ENCODE results near the gene CRYAA.

CRYAA gene

GRCh38 chr21:43201491-43201890 lies 32.7 kb downstream of the CRYAA start:
- in situ Hi-C loops (cut with MboI; ENCODE audit: low sequenced_read_pairs): no loop called here

DNA sequence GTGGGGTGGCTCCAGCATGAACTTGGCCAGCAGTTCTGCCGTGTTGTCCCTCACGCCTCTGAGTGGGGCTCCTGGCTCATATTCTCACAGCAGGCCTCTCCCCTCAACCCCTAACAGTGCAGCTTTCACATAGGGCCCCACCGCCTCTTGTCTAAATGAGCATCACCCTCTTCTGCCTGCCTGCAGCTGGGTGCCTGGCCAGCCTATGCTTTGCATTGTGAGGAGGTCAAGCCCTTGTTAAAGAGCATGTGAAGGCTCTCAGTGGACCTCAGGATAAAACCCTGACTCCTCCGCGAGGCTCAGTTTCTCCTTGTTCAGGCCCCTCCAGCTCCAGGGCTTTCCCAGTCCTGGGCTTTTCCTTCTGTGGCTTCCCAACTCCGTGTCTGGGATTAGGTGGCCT lies 34.8 kb downstream of the CRYAA start:
- in situ Hi-C loops (cut with MboI; ENCODE audit: low sequenced_read_pairs): no loop called here

GRCh38 chr21:43204638-43205037 lies 35.8 kb downstream of the CRYAA start:
- in situ Hi-C loops (cut with MboI; ENCODE audit: low sequenced_read_pairs): no loop called here

GRCh38 chr21:43206231-43207042 lies 37.6 kb downstream of the CRYAA start:
- in situ Hi-C loops (cut with MboI; ENCODE audit: low sequenced_read_pairs): no loop called here

GRCh38 chr21:43207043-43207315 lies 38.2 kb downstream of the CRYAA start:
- in situ Hi-C loops (cut with MboI; ENCODE audit: low sequenced_read_pairs): no loop called here

GRCh38 chr21:43207868-43208267 lies 39.1 kb downstream of the CRYAA start:
- in situ Hi-C loops (cut with MboI; ENCODE audit: low sequenced_read_pairs): no loop called here

DNA sequence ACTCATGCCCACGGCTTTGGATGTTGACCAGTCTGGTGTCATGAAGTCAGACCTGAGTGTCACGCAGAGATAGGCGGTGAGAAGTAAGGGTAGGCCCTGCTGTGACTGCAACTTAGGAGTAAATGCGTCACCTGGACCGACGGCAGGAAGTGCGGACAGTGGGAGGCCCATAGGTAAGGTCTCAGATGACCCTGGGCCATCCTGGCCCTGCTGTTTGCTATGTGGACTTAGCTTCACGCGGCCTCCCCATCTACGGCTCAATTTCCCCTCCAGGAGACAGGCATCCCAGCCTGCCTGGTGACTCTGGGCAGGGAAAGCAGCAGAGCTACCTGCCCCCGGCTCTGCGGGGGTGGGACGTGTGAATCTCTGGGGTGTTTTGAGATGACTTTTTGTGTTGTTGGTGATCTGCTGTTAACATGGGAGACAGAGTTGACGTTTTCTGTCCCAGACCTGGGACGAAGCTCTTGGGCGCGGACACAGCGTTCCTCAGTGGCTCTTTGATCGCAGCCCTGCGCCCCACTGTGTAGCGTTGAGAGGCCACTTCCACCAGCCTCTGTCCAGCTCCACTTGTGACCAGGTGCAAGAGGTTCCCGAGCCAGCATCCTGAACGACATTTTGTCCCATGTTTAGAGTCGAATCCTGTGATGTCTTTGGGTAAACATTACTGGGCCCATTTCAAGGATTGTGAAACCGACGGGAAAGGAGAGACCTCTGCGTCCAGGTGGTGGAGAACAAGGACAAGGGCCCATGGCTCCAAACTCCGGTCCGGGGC lies 39.9 kb downstream of the CRYAA start:
- in situ Hi-C loops (cut with MboI; ENCODE audit: low sequenced_read_pairs): no loop called here

- in situ Hi-C loops (cut with MboI; ENCODE audit: low sequenced_read_pairs): no loop called here
Observed at GRCh38 chr21:43209575-43210453, 41.0 kb downstream of the CRYAA start.

DNA sequence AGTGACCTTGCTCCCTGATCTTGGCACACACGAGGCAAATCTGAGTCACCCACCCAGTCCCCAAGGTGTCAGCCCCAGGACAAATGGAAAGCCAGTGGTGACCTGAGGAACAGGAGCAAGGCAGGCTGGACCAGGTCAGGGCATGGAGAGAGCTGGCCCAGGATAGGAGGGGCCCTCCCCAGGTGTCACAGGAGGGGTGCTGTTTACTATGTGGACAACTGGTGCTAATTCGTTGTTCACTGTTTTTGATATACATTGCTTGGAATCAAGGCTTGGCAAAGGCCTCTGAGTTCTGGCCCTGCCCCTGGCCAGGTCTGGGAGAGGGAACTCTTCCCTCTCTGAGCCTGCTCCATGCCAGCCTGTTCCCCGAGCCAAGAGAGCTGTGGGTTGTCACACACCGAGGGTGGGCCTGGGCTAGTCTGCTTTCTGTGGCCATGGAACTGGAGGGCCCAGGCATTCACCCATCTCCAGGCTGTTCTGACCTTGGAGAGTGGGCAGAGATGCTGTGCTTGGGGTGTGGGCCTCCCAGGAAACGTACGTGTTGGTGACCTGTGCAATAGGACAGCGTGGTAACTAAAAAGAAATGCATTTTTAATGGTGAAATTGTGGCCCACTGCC lies 41.8 kb downstream of the CRYAA start:
- in situ Hi-C loops (cut with MboI; ENCODE audit: low sequenced_read_pairs): no loop called here

DNA sequence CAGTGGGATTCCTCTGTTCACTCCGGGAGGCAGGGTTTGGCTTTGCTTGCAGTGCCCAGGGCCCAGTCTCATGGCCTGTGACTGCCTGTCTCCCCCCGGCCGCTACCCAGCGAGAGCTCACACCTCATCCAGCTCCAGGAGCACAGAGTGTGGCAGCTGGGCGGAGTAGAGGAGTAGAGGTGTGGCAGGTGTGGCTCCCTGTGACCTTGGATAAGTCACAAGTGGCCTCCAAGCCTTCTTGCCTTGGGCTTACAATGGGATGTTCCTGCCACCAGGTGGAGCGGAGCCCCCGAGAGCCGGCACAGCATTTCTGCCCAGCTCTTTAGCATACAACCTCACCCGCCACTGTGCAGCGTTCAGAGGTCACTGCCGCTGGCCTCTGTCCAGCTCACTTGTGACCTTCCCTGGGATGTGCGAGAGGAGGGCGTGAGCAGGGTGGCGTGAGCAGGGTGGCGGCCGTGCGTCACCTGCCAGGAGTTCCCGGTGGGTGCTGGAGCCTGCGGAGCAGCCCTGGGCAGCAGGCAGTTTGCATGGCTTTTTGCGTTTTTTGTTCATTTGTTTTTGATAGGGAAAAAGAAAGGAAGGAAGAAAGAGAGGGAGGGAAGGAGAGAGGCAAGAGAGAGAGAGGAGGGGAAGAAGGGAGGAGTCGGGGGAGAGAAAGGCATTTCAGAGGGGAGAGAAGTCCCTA lies 42.4 kb downstream of the CRYAA start:
- in situ Hi-C loops (cut with MboI; ENCODE audit: low sequenced_read_pairs): no loop called here

DNA sequence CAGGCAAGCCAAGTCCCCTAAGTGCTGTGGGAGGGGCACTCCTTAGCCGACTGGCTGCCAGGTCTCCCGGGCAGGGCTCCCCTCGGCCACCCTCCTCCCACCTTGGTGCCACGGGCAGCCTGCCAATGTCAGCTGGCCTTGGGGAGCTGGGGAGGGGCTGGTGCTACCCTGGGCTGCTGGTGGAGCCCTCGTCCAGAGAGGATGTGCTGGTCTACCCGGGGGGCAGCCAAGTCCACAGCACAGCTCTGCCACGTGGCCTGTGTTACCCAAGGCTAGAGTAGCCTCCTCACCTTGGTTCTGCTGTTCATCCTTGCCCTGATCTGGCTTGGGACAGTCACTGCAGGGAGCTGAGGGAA lies 42.9 kb downstream of the CRYAA start:
- in situ Hi-C loops (cut with MboI; ENCODE audit: low sequenced_read_pairs): no loop called here
